T47D (cell line): Measurements from ENCODE around the gene NAA25.

Source experiments
- DNase-seq, 2 experiments: peaks; one replicate each; pipeline versions ENCODE4 v3.0.0 to v3.0.0-alpha.2; 2011 to 2012; ENCODE audit warnings: low read depth in 1 of 2, low spot score in 1 of 2
- JUND ChIP-seq: IDR thresholded peaks from 2 replicates; pipeline ENCODE4 v1.6.1; 2012; ENCODE audit warnings: low read depth
- in situ Hi-C: cut with HindIII; loops from 2 replicates; pipeline ENCODE4 v1.10.0; 2016; ENCODE audit warnings: low sequenced_read_pairs, low pct_unique_long_range_greater_than_20kb

The NAA25 gene

DNA sequence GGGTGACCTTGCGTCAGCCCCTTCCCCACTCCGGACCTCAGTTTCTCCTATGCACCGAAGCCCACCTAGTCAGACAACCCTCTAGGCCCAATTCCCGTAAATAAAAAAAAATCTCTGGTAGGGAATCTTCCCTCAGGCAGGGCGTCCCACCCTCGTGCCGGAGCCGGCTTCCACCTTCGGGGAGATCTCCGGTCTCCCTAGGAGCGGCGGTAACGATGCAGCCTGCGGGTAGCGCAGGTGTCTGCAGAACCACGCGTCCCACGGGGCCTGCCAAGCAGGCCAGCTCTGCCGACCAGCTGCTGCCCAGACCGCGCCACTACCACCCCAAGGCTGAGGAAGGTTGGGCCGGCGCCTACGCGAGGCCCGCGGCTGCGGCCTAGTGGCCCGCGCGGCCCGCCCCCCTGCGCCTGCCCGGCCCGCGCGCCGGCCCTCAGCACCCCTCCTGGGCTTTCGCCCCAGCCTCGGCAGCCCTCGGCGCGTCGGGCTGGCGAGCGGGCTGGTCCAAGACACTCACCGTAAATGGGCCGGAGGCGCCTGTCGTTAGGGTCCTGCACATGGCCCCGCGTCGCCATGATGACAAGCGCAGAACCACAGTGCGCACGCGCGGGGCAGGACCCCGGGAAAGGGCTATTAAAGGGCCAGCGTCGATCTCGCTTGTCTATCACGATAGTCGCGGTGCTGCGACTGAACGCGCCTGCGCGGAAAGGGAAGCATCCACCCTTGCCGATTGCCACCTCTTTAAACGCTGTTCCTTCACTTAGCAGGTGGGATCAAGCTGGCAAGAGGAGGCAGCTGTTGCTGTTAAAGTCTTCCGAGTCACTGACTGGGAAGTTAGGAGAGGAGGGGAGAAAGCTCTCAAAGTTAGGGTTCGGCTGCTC, at the start of gene NAA25:
Gene NAA25 (minus strand): TSS at position 582 of the 878 bp plus-strand sequence. CDS start 10 bp downstream, at position 572.
- no peak for TF ChIP-seq JUND
- DNase-seq = peak; percentile 94 to 95
- in situ Hi-C loops = no loop called here

DNA sequence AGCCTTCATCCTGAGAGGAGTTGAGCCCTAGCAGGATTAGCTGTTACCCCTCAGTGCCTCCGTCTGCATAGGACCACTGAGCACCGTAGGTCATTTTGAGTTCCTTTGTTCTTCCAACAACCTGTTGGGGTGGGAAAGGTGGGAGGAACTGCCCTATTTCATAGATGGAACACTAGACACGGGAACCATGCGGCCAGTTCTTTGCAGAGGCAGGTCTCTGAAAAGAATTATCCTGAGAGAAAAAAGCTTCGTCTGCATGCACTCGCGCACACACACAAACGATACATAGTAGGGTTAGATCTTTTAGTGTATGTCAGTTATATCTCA, 45.3 kb upstream of the NAA25 start:
- no peak for TF ChIP-seq JUND
- no peak for DNase-seq
- in situ Hi-C loops = no loop called here

DNA sequence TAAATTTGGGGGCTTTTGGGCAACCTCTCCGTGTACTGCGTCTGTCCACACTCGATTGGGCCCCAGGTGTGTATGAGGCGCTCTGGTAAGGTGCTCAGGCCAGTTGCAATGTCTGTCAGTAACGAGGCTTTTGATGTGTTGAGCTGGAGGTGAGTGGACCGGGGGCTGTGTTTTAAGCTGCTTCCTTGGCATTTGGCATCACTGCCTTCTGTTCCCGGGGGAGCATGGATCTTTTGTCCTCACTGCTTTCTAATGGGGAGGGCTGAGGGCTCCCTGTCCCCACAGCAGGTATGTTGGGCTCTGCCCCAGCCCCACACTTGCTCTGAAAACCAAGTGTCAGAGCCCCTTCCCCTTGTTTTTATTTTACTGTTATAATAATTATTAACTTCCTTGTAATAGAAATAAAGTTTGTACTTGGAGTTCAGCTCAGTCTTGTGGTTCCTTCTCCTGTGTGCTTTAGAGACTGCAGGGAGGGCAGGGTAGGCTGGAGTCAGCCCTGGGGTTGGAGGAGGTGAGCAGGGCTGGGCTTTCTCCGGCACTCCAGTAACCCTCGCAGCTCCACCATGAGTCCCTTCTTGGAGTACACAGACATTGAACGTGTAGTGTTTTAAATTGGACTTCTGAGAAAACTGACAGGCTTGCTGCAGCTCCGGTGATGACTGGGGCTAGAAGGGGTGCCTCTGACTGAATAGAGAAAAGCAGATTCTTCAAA, 44.8 kb upstream of the NAA25 start:
- in situ Hi-C loops = no loop called here

DNA sequence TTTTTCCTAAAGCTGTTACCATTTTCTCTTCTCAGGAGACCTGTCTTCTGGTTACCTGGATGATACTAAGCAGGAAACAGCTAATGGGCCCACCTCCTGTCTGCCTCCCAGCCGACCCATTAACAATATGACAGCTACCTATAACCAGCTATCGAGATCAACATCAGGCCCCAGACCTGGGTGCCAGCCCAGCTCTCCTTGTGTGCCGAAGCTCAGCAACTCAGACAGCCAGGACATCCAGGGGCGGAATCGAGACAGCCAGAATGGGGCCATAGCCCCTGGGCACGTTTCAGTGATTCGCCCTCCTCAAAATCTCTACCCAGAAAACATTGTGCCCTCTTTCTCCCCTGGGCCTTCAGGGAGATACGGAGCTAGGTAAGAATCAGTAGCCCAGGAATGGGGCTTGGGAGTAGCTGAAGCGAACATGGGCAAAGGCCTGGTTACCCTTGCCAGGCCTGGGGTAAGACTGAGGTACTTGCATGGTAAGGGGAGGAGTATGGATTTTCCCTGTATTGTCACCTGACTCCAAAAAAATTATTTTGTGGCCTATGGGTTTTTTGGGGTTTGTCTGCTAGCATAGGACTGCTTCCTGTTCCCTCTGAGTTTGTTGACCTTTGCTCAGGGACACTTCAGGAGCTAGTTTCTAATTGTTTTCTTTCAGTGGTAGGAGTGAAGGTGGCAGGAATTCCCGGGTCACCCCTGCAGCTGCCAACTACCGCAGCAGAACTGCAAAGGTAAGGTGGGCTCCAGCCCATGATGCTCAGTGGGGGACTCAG, 43.4 kb upstream of the NAA25 start:
- DNase-seq = no peak
- in situ Hi-C loops = no loop called here
- no peak for TF ChIP-seq JUND

More for the DNA sequence above, 44.8 kb upstream of the NAA25 start:
- no peak for DNase-seq
- no peak for TF ChIP-seq JUND

DNA sequence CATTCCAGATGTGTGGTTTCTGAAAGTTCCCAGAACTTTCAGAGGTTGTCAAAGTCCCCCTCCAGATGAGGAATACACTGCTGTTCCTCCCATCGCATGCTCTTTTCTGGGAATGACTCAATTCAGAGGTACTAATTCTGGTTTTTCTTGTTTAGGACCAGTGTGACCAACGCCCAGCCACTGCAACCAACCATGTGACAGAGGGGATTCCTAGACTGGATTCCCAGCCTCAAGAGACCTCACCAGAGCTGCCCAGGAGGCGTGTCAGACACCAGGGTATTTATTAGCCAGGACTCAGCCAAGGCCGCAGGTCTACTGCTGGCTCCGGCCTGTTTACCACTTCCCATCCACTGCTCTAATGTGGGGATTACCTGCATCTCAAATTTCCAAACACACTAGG, 41.0 kb upstream of the NAA25 start:
- no peak for TF ChIP-seq JUND
- in situ Hi-C loops = no loop called here

DNA sequence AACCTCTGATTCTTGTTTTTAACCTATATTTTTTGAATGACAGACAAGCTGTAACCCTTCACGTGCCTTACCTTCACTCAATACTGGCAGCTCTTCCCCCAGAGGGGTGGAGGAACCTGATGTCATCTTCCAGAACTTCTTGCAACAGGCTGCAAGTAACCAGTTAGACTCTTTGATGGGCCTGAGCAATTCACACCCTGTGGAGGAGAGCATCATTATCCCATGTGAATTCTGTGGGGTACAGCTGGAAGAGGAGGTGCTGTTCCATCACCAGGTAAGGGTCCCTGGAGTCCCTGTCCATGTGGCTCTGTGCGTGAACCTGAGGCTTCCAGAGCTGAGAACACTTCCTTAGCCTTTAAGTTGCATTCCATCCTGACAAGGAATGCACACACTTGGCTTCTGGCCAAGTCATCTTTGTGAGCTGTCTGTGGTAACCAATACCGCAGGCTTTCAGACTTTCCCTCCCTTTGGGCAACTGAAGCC, 39.5 kb upstream of the NAA25 start:
- peak in 1 of 2 experiments; percentile 86 for DNase-seq

More for the DNA sequence above, 41.0 kb upstream of the NAA25 start:
- DNase-seq = peak in 1 of 2 experiments; percentile 19

DNA sequence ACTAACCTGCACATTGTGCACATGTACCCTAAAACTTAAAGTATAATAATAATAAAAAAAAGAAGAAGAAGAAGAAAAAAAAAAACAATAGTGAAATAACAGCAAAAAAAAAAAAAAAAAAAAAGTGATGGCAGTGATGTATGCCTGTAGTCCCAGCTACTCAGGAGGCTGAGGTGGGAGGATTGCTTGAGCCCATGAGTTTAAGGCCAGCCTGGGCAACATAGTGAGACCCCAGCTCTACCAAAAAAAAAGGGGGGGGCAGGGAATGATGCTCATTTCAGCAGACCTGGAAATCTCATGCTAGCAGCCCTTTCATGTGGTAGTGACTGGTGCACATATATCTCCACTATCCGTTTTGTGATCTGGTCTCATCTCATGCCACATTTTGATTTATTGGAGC, 37.5 kb upstream of the NAA25 start:
- no peak for TF ChIP-seq JUND
- no peak for DNase-seq
- in situ Hi-C loops = no loop called here

More for the DNA sequence above, 39.5 kb upstream of the NAA25 start:
- in situ Hi-C loops = no loop called here
- no peak for TF ChIP-seq JUND

DNA sequence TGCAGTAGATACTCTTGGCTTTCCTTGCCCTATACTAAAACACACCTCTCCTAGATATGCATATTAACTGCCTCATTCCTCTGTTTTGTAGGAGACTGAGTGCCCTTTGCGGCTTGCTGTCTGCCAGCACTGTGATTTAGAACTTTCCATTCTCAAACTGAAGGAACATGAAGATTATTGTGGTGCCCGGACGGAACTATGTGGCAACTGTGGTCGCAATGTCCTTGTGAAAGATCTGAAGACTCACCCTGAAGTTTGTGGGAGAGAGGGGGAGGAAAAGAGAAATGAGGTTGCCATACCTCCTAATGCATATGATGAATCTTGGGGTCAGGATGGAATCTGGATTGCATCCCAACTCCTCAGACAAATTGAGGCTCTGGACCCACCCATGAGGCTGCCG, 32.1 kb upstream of the NAA25 start:
- in situ Hi-C loops = no loop called here
- no peak for DNase-seq
- no peak for TF ChIP-seq JUND

DNA sequence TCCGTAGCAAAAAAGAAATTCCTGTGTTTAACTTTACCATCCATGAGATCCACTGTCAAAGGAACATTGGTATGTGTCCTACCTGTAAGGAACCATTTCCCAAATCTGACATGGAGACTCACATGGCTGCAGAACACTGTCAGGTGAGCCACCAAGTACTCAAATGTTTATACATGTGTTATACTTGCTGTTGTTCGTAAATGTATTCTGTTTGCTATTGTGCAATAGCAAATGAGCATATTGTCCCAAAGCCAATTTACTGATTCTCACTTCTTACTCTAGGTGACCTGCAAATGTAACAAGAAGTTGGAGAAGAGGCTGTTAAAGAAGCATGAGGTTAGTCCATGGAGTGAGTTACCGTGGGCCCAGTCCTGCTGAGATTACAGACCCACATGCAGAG, 26.1 kb upstream of the NAA25 start:
- in situ Hi-C loops = no loop called here
- peak in 1 of 2 experiments; percentile 57 for DNase-seq
- no peak for TF ChIP-seq JUND

DNA sequence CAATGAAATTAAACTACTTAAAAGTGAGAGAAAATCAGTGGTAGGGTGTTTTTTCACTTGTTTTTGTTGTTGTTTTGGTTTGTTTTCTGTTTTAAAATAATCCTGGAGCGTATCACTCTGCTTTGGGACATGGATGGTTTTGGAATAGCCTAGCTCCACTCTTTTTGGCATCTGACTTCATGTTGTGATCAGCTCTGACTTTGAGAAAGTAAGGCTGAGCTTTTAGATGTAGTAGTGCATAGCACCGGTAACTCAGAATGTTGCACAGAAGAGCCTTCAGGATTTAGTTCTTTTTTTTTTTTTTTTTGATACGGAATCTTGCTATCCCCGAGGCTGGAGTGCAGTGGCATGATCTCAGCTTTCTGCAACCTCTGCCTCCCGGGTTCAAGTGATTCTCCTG, 24.8 kb upstream of the NAA25 start:
- no peak for TF ChIP-seq JUND
- in situ Hi-C loops = no loop called here
- DNase-seq = no peak

DNA sequence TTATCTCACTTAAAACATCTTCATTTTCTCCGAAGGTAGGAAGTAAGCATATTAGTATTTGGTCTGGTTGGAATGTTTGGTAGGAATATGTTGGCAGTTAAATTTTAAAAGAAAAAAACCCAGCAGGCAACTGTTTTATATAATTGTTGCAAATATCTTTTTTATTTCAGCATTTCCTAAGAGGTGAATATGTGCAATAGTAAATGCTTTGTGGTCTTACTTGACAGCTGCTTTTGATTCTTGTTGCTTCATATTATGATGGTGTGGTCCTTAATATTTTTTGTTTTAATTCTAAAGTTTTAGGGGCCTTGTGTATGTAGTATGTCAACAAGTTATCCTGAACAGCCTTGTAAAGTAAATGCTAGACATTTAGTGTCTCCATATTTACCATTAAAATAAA, 23.1 kb upstream of the NAA25 start:
- no peak for TF ChIP-seq JUND
- DNase-seq = no peak
- in situ Hi-C loops = no loop called here

DNA sequence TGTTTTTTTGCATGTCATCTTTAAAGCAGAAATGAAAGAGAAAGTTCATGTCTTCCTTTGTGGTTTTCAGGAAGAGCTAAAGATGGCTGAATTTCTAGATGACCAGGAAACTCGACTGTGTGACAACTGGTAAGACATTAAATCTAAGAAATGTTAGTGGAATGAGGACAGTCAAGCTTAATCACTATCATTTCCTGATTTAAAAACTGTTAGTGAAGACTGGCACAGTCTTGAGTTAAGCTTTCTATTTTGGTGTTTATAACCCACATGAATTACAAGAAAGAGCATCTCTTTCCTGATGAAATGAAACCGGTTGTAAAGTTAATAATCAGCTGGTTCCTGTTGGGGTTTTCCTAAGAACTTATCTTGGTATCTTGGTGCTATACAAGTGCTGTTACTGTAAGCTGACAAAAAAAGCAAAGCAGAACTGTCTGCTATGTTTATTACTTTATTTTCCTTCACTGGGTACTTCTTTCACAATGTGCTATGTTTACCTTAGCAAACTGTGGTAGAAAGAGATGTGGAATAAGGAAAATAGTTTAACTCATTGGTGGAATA, 21.9 kb upstream of the NAA25 start:
- TF ChIP-seq JUND = no peak
- DNase-seq = peak in 1 of 2 experiments; percentile 16

More for the DNA sequence above, 21.9 kb upstream of the NAA25 start:
- in situ Hi-C loops = no loop called here
